NCI-H2107 (cell line): ENCODE measurements around the gene EPC2.

Experiments
- DNase-seq: peaks from one replicate; lab custom pipeline; 2025; lab: John Stamatoyannopoulos, UW

EPC2 gene

GRCh38 chr2:148810081-148810480 lies 165.5 kb downstream of the EPC2 start:
- no peak for DNase-seq

DNA sequence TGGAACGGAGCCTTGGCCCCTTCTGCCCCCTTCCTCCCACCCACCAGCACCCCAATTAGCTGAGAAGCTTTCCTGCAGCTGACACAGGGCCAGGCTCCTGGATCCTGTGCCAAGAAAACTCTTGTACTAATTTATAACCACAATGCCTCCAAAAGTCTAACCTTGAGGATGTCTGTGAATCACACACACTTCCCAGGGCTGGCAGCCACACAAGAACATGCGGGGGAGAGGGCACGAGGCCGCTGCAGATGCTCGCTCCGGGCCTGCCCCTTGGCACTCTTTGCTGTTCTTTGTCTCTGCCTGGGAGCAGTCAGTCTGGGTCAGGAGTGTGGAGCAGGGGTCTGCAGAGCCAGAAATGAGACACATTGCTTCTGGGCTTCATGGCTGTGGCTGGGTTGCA lies 167.8 kb downstream of the EPC2 start:
- no peak for DNase-seq

- DNase-seq: no peak
These were observed 169.1 kb downstream of the EPC2 start for GRCh38 chr2:148813603-148814065.

- no peak for DNase-seq
These were observed 169.8 kb downstream of the EPC2 start for GRCh38 chr2:148814143-148814859.

DNA sequence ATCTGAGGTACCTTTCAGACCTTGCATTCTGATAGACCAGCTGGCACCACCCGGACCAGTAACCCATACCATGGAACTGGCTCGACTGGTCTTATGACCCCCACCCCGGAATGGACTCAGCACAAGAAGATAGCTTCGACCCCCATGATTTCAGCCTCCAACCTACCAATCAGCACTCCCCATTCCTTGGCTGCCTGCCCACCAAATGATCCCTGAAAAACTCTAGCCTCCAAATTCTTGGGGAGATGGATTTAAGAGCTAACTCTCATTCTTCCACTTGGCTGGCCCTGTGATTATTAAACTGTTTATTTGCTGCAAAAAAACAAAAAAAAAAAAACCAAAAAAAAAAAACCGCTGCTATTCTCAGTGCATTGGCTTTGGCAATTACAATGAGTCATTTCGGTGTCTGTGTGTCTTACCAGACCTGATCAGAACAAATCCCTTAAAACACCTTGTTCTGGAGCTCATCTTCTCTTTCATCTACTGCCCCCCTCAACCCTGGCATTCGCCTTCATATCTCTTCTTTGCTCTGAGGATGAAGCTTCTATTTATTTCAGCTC lies 170.4 kb downstream of the EPC2 start:
- DNase-seq: no peak

GRCh38 chr2:148816176-148816575 lies 171.6 kb downstream of the EPC2 start:
- DNase-seq: no peak

- DNase-seq: no peak
These were observed 172.7 kb downstream of the EPC2 start for GRCh38 chr2:148817210-148817708.

DNA sequence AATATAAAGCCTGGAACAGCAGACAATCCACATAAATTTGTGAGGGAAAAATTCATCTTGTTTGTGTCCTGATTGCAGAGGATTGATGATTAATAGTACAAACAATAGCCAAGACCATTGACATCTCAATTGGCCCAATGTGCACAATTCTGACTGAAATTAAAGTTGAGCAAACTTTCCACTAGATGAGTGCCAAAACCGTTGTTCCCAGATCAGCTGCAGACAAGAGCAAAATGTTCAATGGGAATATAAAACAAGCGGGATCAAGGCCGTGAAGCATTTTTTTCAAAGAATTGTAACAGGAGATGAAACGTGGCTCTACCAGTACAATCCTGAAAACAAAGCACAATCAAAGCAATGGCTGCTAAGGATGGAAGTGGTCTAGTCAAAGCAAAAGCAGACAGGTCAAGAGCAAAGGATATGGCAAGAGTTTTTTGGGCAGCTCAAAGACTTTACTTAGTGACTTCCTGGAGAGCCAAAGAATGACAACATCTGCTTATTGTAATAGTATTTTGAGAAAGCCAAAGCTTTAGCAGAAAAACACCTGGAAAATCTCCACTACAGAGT lies 174.6 kb downstream of the EPC2 start:
- no peak for DNase-seq

GRCh38 chr2:148824190-148824589 lies 179.6 kb downstream of the EPC2 start:
- no peak for DNase-seq

- no peak for DNase-seq
These were observed 182.2 kb downstream of the EPC2 start for GRCh38 chr2:148826791-148827190.

- no peak for DNase-seq
These were observed 184.4 kb downstream of the EPC2 start for GRCh38 chr2:148828941-148829340.

DNA sequence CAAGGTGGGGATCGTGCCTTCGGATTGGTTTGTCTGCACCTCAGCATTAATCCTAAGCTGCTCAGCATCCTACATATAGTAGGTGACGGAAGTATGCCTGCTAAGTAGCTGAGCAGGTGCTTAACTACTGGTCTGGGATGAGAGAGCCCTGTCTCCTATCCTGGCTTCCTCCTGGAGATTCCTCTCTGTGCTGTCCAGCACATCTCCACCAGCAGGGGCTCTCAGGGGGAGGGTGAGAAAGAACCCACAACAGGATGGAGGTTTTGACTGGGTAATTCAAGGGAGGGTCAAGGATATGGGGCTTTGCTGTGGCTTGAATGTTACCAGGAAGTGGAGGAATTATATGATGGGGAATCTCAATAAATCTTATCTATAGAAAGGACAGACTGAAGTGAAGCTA lies 185.1 kb downstream of the EPC2 start:
- no peak for DNase-seq

GRCh38 chr2:148832637-148833036 lies 188.1 kb downstream of the EPC2 start:
- no peak for DNase-seq
